ENCODE measurements around the gene PGM5.

PGM5 gene

DNA sequence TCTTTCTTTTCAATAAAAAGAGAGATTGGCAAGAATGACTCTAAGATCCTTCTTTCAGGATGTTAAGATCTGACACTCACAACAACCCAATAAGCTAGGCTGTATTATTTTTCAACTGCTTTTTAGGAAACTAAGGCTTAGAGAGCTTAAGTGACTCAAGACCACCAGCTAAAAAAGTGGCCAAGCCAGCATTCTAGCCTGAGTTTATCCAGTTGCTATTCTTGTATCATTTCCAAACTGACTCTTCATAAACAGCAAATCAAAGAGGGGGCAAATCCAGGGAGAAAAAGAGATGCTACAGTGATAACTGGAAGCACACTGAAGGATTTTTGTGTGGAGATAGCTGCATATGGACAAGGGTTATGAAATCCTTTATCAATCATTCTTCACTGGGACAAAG is 137.1 kb downstream of the PGM5 start:
- no peaks in the 10 kb centered on the region for H3K36me3 ChIP-seq (ENCODE audit: insufficient read depth, low read length)
- H3K79me2 ChIP-seq (ENCODE audit: insufficient read depth, low read length): no peaks in the 10 kb centered on the region
- no peaks in the 10 kb centered on the region for H3F3A ChIP-seq (ENCODE audit: insufficient read depth, low read length)
- H3K9me2 ChIP-seq (ENCODE audit: low read depth, low read length): no peaks in the 10 kb centered on the region
- no peaks in the 10 kb centered on the region for H3K9me3 ChIP-seq (ENCODE audit: low read length)
- no peak overlapping the region for H3K4me2 ChIP-seq (ENCODE audit: low read length)
- no peak overlapping the region for H3K9ac ChIP-seq (ENCODE audit: low read length)
- no peaks in the 10 kb centered on the region for H3K27me3 ChIP-seq (ENCODE audit: insufficient read depth, low read length)
- H3K4me1 ChIP-seq (ENCODE audit: insufficient read depth, low read length, severe bottlenecking): no peaks in the 10 kb centered on the region
- TF ChIP-seq, protein P1, sequence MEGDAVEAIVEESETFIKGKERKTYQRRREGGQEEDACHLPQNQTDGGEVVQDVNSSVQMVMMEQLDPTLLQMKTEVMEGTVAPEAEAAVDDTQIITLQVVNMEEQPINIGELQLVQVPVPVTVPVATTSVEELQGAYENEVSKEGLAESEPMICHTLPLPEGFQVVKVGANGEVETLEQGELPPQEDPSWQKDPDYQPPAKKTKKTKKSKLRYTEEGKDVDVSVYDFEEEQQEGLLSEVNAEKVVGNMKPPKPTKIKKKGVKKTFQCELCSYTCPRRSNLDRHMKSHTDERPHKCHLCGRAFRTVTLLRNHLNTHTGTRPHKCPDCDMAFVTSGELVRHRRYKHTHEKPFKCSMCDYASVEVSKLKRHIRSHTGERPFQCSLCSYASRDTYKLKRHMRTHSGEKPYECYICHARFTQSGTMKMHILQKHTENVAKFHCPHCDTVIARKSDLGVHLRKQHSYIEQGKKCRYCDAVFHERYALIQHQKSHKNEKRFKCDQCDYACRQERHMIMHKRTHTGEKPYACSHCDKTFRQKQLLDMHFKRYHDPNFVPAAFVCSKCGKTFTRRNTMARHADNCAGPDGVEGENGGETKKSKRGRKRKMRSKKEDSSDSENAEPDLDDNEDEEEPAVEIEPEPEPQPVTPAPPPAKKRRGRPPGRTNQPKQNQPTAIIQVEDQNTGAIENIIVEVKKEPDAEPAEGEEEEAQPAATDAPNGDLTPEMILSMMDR (IDR thresholded peaks at IDR 0.05; ENCODE audit: low read length): no peak
- TF ChIP-seq EZH2 (IDR thresholded peaks at IDR 0.05; ENCODE audit: borderline replicate concordance, low read length): no peak
- H4K20me1 ChIP-seq (ENCODE audit: insufficient read depth, low read length): no peaks in the 10 kb centered on the region
- H2AFZ ChIP-seq (ENCODE audit: low read length): no peak overlapping the region
- H3K4me3 ChIP-seq (ENCODE audit: low read depth, low read length, poor library complexity, severe bottlenecking): no peak overlapping the region
- no peak overlapping the region for H3K27ac ChIP-seq (ENCODE audit: low read depth, low read length, poor library complexity, severe bottlenecking)

DNA sequence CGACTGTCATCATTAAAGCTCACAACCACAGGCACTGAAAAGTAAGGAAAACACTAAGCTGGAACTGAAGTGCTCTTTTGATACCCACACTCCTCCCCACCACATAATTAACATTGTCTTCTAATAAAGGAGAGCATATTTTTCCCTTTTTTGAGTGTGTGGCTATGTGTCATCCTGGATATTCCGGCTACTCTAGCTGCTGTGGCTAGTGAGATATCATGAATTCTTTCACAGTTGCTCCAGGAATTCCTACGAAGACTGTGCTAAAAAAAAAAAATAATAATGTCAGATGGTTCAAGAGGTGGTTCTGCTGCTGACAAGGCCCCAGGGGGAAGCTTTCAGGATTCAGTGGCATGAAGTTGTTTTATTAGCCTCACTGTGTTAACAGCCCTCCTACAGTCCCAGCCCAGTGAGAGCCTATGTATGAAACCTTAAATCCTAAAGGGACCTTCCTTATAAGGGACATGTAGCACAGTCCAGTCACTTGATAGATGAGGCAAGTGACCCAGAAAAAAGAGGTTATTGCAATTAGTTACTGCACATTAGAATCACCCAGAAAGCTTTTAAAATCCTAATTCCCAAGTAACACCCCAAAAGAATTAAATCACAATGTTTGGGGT is 137.7 kb downstream of the PGM5 start:
- H3K4me1 ChIP-seq (ENCODE audit: insufficient read depth, low read length, severe bottlenecking): no peaks in the 10 kb centered on the region
- no peak for TF ChIP-seq EZH2 (IDR thresholded peaks at IDR 0.05; ENCODE audit: borderline replicate concordance, low read length)
- TF ChIP-seq, protein P1 (IDR thresholded peaks at IDR 0.05; ENCODE audit: low read length): no peak
- H3K9me3 ChIP-seq (ENCODE audit: low read length): no peaks in the 10 kb centered on the region
- no peaks in the 10 kb centered on the region for H3F3A ChIP-seq (ENCODE audit: insufficient read depth, low read length)
- H4K20me1 ChIP-seq (ENCODE audit: insufficient read depth, low read length): no peaks in the 10 kb centered on the region
- no peaks in the 10 kb centered on the region for H3K9me2 ChIP-seq (ENCODE audit: low read depth, low read length)
- H3K36me3 ChIP-seq (ENCODE audit: insufficient read depth, low read length): no peaks in the 10 kb centered on the region
- no peak overlapping the region for H3K27ac ChIP-seq (ENCODE audit: low read depth, low read length, poor library complexity, severe bottlenecking)
- no peak overlapping the region for H3K4me2 ChIP-seq (ENCODE audit: low read length)
- no peak overlapping the region for H2AFZ ChIP-seq (ENCODE audit: low read length)
- H3K4me3 ChIP-seq (ENCODE audit: low read depth, low read length, poor library complexity, severe bottlenecking): no peak overlapping the region
- H3K9ac ChIP-seq (ENCODE audit: low read length): no peak overlapping the region
- no peaks in the 10 kb centered on the region for H3K79me2 ChIP-seq (ENCODE audit: insufficient read depth, low read length)
- H3K27me3 ChIP-seq (ENCODE audit: insufficient read depth, low read length): no peaks in the 10 kb centered on the region

GRCh38 chr9:68495247-68495646 is 138.8 kb downstream of the PGM5 start:
- no peaks in the 10 kb centered on the region for H3K9me2 ChIP-seq (ENCODE audit: low read depth, low read length)
- H3K27ac ChIP-seq (ENCODE audit: low read depth, low read length, poor library complexity, severe bottlenecking): no peak overlapping the region
- TF ChIP-seq EZH2 (IDR thresholded peaks at IDR 0.05; ENCODE audit: borderline replicate concordance, low read length): no peak
- TF ChIP-seq, protein P1 (IDR thresholded peaks at IDR 0.05; ENCODE audit: low read length): no peak
- H3F3A ChIP-seq (ENCODE audit: insufficient read depth, low read length): no peaks in the 10 kb centered on the region
- no peak overlapping the region for H3K9ac ChIP-seq (ENCODE audit: low read length)
- no peaks in the 10 kb centered on the region for H3K27me3 ChIP-seq (ENCODE audit: insufficient read depth, low read length)
- no peaks in the 10 kb centered on the region for H3K4me1 ChIP-seq (ENCODE audit: insufficient read depth, low read length, severe bottlenecking)
- H4K20me1 ChIP-seq (ENCODE audit: insufficient read depth, low read length): no peaks in the 10 kb centered on the region
- no peaks in the 10 kb centered on the region for H3K36me3 ChIP-seq (ENCODE audit: insufficient read depth, low read length)
- H3K4me2 ChIP-seq (ENCODE audit: low read length): no peak overlapping the region
- H2AFZ ChIP-seq (ENCODE audit: low read length): no peak overlapping the region
- H3K9me3 ChIP-seq (ENCODE audit: low read length): no peaks in the 10 kb centered on the region
- H3K4me3 ChIP-seq (ENCODE audit: low read depth, low read length, poor library complexity, severe bottlenecking): no peak overlapping the region
- no peaks in the 10 kb centered on the region for H3K79me2 ChIP-seq (ENCODE audit: insufficient read depth, low read length)
